ACC112 (cell line): Measurements from ENCODE around the gene GSTO1.

ENCODE experiments used
- H2AFZ ChIP-seq: fragments of 200-600 bp; sonication (generic); one replicate; pipeline ENCODE4 v1.6.0; 2017; ENCODE audit warnings: antibody characterized with exemption, low read length; ENCODE audit not compliant: unreplicated experiment
- H3K27ac ChIP-seq: fragments of 200-600 bp; sonication (generic); 2 replicates; pipeline ENCODE4 v1.5.1; 2014; ENCODE audit warnings: low read depth, mild to moderate bottlenecking, antibody characterized with exemption, low read length, moderate library complexity
- H3K27me3 ChIP-seq: fragments of 200-600 bp; sonication (generic); 2 replicates; pipeline ENCODE4 v1.6.1; 2014; ENCODE audit warnings: mild to moderate bottlenecking, antibody characterized with exemption, low read length, moderate library complexity, mixed read lengths; ENCODE audit not compliant: insufficient read depth
- H3K36me3 ChIP-seq: fragments of 200-600 bp; sonication (generic); 2 replicates; pipeline ENCODE4 v1.6.1; 2016; ENCODE audit warnings: mild to moderate bottlenecking, antibody characterized with exemption, low read length, moderate library complexity, mixed read lengths; ENCODE audit not compliant: insufficient read depth
- H3K4me1 ChIP-seq: fragments of 200-600 bp; sonication (generic); one replicate; pipeline ENCODE4 v1.6.1; 2016; ENCODE audit warnings: low read length, mixed read lengths; ENCODE audit not compliant: insufficient read depth, unreplicated experiment, control insufficient read depth
- H3K4me3 ChIP-seq: fragments of 200-600 bp; sonication (generic); 2 replicates; pipeline ENCODE4 v1.5.1; 2014; ENCODE audit warnings: mild to moderate bottlenecking, low read depth, low read length
- H3K79me2 ChIP-seq: fragments of 200-600 bp; sonication (generic); one replicate; pipeline ENCODE4 v1.6.0; 2016; ENCODE audit warnings: low read length; ENCODE audit not compliant: control insufficient read depth, unreplicated experiment, insufficient read depth

GSTO1 gene

GRCh38 chr10:104274762-104275721 lies 20.4 kb downstream of the GSTO1 start:
- H3K4me3 ChIP-seq = peak overlapping the region; percentile 79
- peaks cover 21% of the 10 kb centered on the region for H3K4me1 ChIP-seq
- H3K79me2 ChIP-seq = no peaks in the 10 kb centered on the region
- H3K36me3 ChIP-seq = no peaks in the 10 kb centered on the region
- peak overlapping the region; percentile 72 for H3K27ac ChIP-seq
- H3K27me3 ChIP-seq = no peaks in the 10 kb centered on the region
- peak overlapping the region; percentile 52 for H2AFZ ChIP-seq

GRCh38 chr10:104276192-104276591 lies 21.5 kb downstream of the GSTO1 start:
- Histone ChIP-seq H3K79me2 (no peaks in the 10 kb centered on the region), H3K27me3 (no peaks in the 10 kb centered on the region), H3K36me3 (no peaks in the 10 kb centered on the region), H3K27ac (no peak overlapping the region), H3K4me3 (no peak overlapping the region), H2AFZ (no peak overlapping the region), H3K4me1 (peaks cover 21% of the 10 kb centered on the region)

DNA sequence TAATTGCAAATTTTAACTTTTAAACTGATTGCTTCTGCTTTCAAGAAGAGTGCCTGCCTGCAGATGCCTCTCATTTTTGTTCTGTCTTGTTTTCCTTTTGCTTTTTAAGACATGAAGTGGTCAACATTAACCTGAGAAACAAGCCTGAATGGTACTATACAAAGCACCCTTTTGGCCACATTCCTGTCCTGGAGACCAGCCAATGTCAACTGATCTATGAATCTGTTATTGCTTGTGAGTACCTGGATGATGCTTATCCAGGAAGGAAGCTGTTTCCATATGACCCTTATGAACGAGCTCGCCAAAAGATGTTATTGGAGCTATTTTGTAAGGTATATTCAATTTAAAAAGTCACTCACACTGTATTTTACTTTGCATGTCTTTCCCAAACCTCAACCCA lies 23.1 kb downstream of the GSTO1 start:
- H3K36me3 ChIP-seq = no peaks in the 10 kb centered on the region
- H3K27me3 ChIP-seq = no peaks in the 10 kb centered on the region
- no peak overlapping the region for H3K4me3 ChIP-seq
- H3K79me2 ChIP-seq = no peaks in the 10 kb centered on the region
- no peak overlapping the region for H3K27ac ChIP-seq
- H2AFZ ChIP-seq = no peak overlapping the region
- H3K4me1 ChIP-seq = peaks cover 18% of the 10 kb centered on the region

GRCh38 chr10:104279550-104280259 lies 25.0 kb downstream of the GSTO1 start:
- no peaks in the 10 kb centered on the region for H3K27me3 ChIP-seq
- H3K4me1 ChIP-seq = no peaks in the 10 kb centered on the region
- no peaks in the 10 kb centered on the region for H3K36me3 ChIP-seq
- H3K4me3 ChIP-seq = no peak overlapping the region
- no peak overlapping the region for H2AFZ ChIP-seq
- H3K27ac ChIP-seq = no peak overlapping the region
- H3K79me2 ChIP-seq = no peaks in the 10 kb centered on the region

GRCh38 chr10:104281694-104282093 lies 27.0 kb downstream of the GSTO1 start:
- no peaks in the 10 kb centered on the region for H3K36me3 ChIP-seq
- no peak overlapping the region for H3K27ac ChIP-seq
- no peaks in the 10 kb centered on the region for H3K79me2 ChIP-seq

GRCh38 chr10:104284846-104285245 lies 30.2 kb downstream of the GSTO1 start:
- no peaks in the 10 kb centered on the region for H3K79me2 ChIP-seq
- no peak overlapping the region for H3K4me3 ChIP-seq
- H3K4me1 ChIP-seq = peaks cover 5% of the 10 kb centered on the region
- H2AFZ ChIP-seq = no peak overlapping the region
- H3K27ac ChIP-seq = no peak overlapping the region
- H3K36me3 ChIP-seq = no peaks in the 10 kb centered on the region
- no peaks in the 10 kb centered on the region for H3K27me3 ChIP-seq

More at GRCh38 chr10:104281694-104282093, 27.0 kb downstream of the GSTO1 start:
- Histone ChIP-seq H2AFZ (no peak overlapping the region), H3K4me3 (no peak overlapping the region), H3K4me1 (no peaks in the 10 kb centered on the region), H3K27me3 (no peaks in the 10 kb centered on the region)

DNA sequence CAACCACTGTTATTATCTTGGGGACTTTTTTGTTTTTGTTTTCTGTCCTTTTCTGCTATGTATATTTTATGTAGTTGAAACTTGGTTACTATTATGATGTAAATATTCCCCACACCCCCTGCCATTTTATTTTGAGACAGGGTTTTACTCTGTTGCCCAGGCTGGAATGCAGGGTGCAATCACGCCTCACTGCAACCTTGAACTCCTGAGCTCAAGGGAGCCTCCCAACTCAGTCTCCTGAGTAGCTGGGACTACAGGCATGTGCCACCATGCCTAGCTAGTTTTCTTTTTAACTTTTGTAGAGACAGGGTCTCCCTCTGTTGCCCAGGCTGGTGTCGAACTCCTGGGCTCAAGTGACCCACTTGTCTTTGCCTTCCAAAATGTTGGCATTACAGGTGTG lies 32.2 kb downstream of the GSTO1 start:
- Histone ChIP-seq H2AFZ (no peak overlapping the region), H3K79me2 (no peaks in the 10 kb centered on the region), H3K27me3 (no peaks in the 10 kb centered on the region), H3K4me1 (peaks cover 13% of the 10 kb centered on the region), H3K27ac (no peak overlapping the region), H3K4me3 (no peak overlapping the region), H3K36me3 (no peaks in the 10 kb centered on the region)

DNA sequence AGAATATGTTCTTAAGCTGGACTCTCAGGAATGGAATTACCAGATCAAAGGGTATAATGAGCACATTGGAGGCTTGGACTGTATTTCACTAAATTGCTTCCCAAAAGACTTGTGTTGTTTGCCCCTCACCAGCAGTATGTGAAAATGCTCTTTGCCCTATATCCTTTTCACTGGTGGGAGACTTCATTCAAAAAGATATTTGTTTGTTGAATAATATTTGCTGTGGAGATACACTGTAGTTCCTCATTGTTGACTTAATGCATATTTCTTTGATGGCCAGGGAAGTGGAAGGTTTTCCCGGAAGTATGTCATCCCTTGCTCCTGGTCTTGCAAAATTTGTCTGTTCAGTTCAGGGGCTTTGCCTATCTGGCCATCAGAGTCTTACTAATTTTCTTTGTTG lies 33.7 kb downstream of the GSTO1 start:
- Histone ChIP-seq H3K27me3 (no peaks in the 10 kb centered on the region), H3K4me1 (peaks cover 26% of the 10 kb centered on the region), H3K27ac (no peak overlapping the region), H3K79me2 (no peaks in the 10 kb centered on the region), H3K36me3 (no peaks in the 10 kb centered on the region), H2AFZ (no peak overlapping the region), H3K4me3 (no peak overlapping the region)

DNA sequence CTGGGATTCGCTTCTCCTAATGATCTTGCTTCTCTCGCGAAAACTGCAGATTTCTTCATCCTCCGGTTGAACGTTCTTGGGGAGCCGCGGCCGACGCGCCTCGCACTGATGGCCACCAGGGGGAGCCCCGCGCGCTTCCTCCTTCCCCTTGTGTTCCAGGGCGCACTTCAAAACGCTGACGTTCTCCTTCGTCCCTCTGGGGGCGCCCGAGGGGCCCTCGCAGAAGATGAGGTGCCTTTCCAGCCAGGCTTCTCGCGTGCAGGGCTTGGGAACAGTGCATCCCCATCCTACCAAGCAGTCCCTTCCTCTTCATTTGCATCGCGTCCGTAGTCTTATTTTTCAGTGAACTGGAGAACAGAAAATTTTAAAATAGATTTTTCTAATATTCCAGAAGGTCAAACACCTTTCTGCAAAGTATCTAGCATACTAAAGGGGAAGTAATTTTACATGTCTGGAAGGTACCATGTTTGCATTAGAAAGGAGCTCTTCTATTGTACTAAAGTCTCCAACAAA lies 36.8 kb downstream of the GSTO1 start:
- Histone ChIP-seq H3K36me3 (no peaks in the 10 kb centered on the region), H3K27ac (peak overlapping the region; percentile 90), H3K4me3 (no peak overlapping the region), H2AFZ (peak overlapping the region; percentile 18), H3K79me2 (no peaks in the 10 kb centered on the region), H3K27me3 (no peaks in the 10 kb centered on the region), H3K4me1 (peaks cover 32% of the 10 kb centered on the region)

GRCh38 chr10:104293011-104293410 lies 38.3 kb downstream of the GSTO1 start:
- Histone ChIP-seq H2AFZ (no peak overlapping the region), H3K27me3 (no peaks in the 10 kb centered on the region), H3K36me3 (no peaks in the 10 kb centered on the region), H3K27ac (peak overlapping the region; percentile 90), H3K79me2 (no peaks in the 10 kb centered on the region), H3K4me3 (no peak overlapping the region), H3K4me1 (peaks cover 41% of the 10 kb centered on the region)
